ENCODE results near the gene PTPRT. TPM values are rescaled to one million over a fixed set of nuclear protein-coding genes. Genes with fewer than 3 reads are reported as not detected.

Gene PTPRT
- total and polyA plus RNA-seq, 2 of the 4 experiments (the other 2 are of a cell fraction): not detected

Small RNA genes lying within 50 kb of the gene (microRNA-seq; reads per million reads assigned to microRNA genes)
- not detected for gene RN7SKP100 (ENCODE audit: insufficient read depth, insufficient read length)

Small RNA genes lying within 50 kb of the gene (small RNA-seq; reads per million reads assigned to genes)
- gene RN7SKP100: 0 reads per million in 5 experiments

Measured in IMR-90 (cell line).